Renal cortex interstitium (tissue), 15 donors: Measurements from ENCODE around the gene MPPE1. TPM values are rescaled to one million over a fixed set of nuclear protein-coding genes. Genes with fewer than 3 reads are reported as not detected.
"Not testable (repeated sequence)": the region's sequence is repeated elsewhere in the genome, so short reads cannot be mapped to it uniquely, and the experiment has no call there.

Experiments
- DNase-seq, 11 donors: peaks; one replicate each; pipeline ENCODE4 v3.0.0-alpha.2; 2013; ENCODE audit warnings: low read depth in 9 of 11, low spot score in 4 of 11; ENCODE audit errors: extremely low read depth in 1 of 11
- long read RNA-seq, 16 experiments: transcript quantifications; one replicate each; lab custom pipeline, GENCODE V29; 2026
- polyA plus RNA-seq, 3 donors: library from polyadenylated mRNA; unstranded; fragments of 120-200 nt; gene quantifications; one replicate each; pipeline ENCODE4 v1.2.1, GENCODE V29; 2013; ENCODE audit not compliant: insufficient read length in 3 of 3

MPPE1 gene
- polyA plus RNA-seq, result 10 to 100 TPM; 40.1 to 55.4 (median 40.6) TPM
- long read RNA-seq, donor 1, full-length matches to known transcripts, result 5 of 5 reads
- long read RNA-seq, donor 1, partial matches to known transcripts, result 0 of 5 reads
- long read RNA-seq, donor 1, other reads (novel, unspliced or antisense), result 0 of 5 reads
- long read RNA-seq, donor 2, full-length matches to known transcripts, result 2 of 2 reads
- long read RNA-seq, donor 2, partial matches to known transcripts, result 0 of 2 reads
- long read RNA-seq, donor 2, other reads (novel, unspliced or antisense), result 0 of 2 reads
- long read RNA-seq, donor 3, full-length matches to known transcripts, result 8 of 8 reads
- long read RNA-seq, donor 3, partial matches to known transcripts, result 0 of 8 reads
- long read RNA-seq, donor 3, other reads (novel, unspliced or antisense), result 0 of 8 reads
- long read RNA-seq, donor 4, full-length matches to known transcripts, result 4 of 4 reads
- long read RNA-seq, donor 4, partial matches to known transcripts, result 0 of 4 reads
- long read RNA-seq, donor 4, other reads (novel, unspliced or antisense), result 0 of 4 reads
- long read RNA-seq, donor 5, result 0 reads
- long read RNA-seq, donor 6, full-length matches to known transcripts, result 11 of 11 reads
- long read RNA-seq, donor 6, partial matches to known transcripts, result 0 of 11 reads
- long read RNA-seq, donor 6, other reads (novel, unspliced or antisense), result 0 of 11 reads
- long read RNA-seq, donor 7, full-length matches to known transcripts, result 5 of 5 reads
- long read RNA-seq, donor 7, partial matches to known transcripts, result 0 of 5 reads
- long read RNA-seq, donor 7, other reads (novel, unspliced or antisense), result 0 of 5 reads
- long read RNA-seq, donor 8, result 0 reads
- long read RNA-seq, donor 9, full-length matches to known transcripts, result 4 of 4 reads
- long read RNA-seq, donor 9, partial matches to known transcripts, result 0 of 4 reads
- long read RNA-seq, donor 9, other reads (novel, unspliced or antisense), result 0 of 4 reads
- long read RNA-seq, donor 10, full-length matches to known transcripts, result 8 of 13 reads
- long read RNA-seq, donor 10, partial matches to known transcripts, result 0 of 13 reads
- long read RNA-seq, donor 10, other reads (novel, unspliced or antisense), result 5 of 13 reads
- long read RNA-seq, donor 11, full-length matches to known transcripts, result 5 of 5 reads
- long read RNA-seq, donor 11, partial matches to known transcripts, result 0 of 5 reads
- long read RNA-seq, donor 11, other reads (novel, unspliced or antisense), result 0 of 5 reads
- long read RNA-seq, donor 12, partial matches to known transcripts, result 0 of 3 reads
- long read RNA-seq, donor 12, other reads (novel, unspliced or antisense), result 0 of 3 reads
- long read RNA-seq, donor 13, result 0 reads
- long read RNA-seq, donor 14, full-length matches to known transcripts, result 8 of 8 reads
- long read RNA-seq, donor 14, partial matches to known transcripts, result 0 of 8 reads
- long read RNA-seq, donor 14, other reads (novel, unspliced or antisense), result 0 of 8 reads
- long read RNA-seq, donor 15, full-length matches to known transcripts, result 3 of 3 reads
- long read RNA-seq, donor 15, partial matches to known transcripts, result 0 of 3 reads
- long read RNA-seq, donor 15, other reads (novel, unspliced or antisense), result 0 of 3 reads
- long read RNA-seq, donor 16, full-length matches to known transcripts, result 21 of 21 reads
- long read RNA-seq, donor 16, partial matches to known transcripts, result 0 of 21 reads
- long read RNA-seq, donor 16, other reads (novel, unspliced or antisense), result 0 of 21 reads

GRCh38 chr18:11908182-11909060 lies at the start of gene MPPE1:
TSS of gene MPPE1 (minus strand) at chr18:11908317. CDS start at chr18:11897264, 11,053 bp downstream.
- DNase-seq, result peak; percentile 65 to 88 (median 85)

- DNase-seq, result no peak
These were observed 49.5 kb upstream of the MPPE1 start for GRCh38 chr18:11957636-11958035.

- no peak for DNase-seq
These were observed 48.5 kb upstream of the MPPE1 start for GRCh38 chr18:11956371-11957308.

GRCh38 chr18:11955239-11956029 lies 47.3 kb upstream of the MPPE1 start:
- no peak for DNase-seq

DNA sequence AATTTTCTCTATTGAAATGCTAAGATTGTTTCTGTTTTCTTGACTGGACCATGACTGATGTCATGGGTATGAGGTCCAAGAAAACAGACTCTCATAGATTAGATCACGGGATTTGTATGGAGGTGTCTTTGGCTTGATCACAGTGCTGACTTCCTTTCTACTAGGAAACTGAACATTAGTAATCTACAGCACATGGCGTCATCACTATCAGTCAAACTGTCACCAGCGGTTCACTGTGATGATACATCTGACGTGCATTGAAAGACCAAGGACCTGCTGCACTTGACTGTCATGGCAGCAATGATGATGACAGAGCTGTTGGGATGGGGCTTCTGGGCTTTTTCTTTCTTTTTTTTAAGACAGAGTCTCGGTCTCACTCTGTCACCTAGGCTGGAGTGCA lies 45.0 kb upstream of the MPPE1 start:
- DNase-seq, result no peak

- DNase-seq, result no peak
These were observed 43.3 kb upstream of the MPPE1 start for GRCh38 chr18:11951390-11951851.

GRCh38 chr18:11950824-11951223 lies 42.7 kb upstream of the MPPE1 start:
- no peak for DNase-seq

- DNase-seq, result no peak
These were observed 40.9 kb upstream of the MPPE1 start for GRCh38 chr18:11948852-11949523.

- peak in 10 of 11 donors; percentile 47 to 81 (median 72) for DNase-seq
These were observed 39.4 kb upstream of the MPPE1 start for GRCh38 chr18:11947214-11948191.

DNA sequence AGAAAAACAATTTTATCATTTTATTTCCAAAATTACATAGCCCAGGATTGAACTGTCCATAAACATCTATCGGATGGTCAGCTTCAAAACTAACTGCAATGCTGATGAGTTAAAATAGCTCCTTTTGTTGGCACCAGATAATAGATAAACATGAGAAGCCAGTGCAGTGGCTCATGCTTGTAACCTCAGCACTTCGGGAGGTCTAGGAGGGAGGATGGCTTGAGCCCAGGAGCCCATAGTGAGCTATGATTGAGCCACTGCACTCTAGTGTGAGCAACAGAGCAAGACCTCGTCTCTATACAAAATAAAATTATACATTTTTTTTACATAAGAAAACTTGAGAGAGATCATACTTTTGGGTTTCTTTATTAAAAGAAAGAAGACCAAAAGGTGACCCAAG lies 38.6 kb upstream of the MPPE1 start:
- DNase-seq, result no peak

GRCh38 chr18:11945834-11946659 lies 37.9 kb upstream of the MPPE1 start:
- DNase-seq, result not testable (repeated sequence)

DNA sequence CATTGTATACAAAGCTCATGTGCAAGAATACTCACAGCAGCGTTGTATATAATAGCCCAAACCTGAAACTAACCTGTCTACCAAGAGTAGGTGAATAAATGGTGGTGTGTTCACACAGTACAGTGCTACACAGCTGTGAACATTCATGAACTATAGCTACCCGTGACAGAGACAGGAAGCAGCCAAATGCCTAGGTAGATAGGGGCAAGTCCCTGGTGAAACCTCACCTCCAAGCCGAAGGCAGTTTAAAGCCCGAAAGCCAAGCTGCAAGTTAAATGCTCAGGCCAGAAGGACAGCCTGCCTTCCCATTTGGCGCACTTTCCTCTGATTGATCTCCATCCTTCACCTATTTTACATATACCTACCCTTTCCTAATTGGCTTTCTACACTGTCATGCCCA lies 36.7 kb upstream of the MPPE1 start:
- no peak for DNase-seq

DNA sequence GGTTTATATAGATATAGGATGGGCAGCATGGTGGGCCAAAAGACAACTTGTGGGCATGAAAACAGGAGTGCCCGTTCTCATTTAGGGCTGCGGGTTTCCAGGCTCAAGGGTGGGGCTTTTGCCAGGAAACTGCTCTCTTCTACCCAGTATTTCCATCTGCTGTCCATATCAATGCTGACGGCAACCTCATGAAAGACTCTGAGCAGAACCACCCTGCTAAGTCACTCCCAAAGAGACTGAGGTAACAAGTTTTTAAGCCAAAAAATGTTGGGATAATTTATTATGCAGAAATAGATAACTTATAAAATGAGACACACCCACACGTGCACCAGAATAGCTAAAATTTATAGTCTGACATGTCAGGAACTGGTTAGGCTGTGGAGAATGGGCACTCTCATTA lies 36.1 kb upstream of the MPPE1 start:
- DNase-seq, result no peak
